ENCODE results near the gene CLN3.

DNA sequence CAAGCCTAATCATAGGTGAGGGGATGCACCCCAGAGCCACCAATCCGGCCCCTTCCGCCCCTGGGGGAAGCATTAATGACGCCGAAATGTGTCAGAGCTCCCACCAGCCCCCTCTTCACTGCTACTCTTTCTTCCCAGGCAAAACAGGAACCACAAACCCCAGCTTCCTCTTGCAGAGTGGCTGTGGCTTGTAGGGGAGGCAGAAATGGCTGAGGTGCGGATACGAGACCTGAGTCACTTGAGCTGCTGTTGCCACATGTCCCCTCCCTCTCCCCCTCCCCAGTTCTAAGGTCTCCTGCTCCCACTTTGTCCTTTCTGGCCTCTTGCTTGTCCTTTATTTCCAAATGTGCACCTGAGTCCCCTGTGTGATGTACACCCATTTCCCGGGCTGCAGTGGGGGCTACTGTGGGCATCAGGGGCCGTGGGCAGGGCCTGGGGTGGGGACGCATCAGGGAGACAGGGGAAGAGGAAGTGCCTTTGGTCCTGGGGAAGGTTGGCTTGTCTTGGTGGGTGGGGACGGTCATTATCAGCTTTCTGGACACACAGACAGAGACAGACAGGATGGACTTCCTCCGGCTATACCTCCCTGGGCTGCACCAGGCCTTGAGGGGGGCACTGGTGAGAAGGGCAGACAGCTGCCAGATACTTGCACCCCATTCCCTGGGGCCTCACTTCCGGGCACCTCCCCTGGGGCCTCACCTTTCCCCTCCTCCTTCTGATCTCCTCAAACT is 2.4 kb upstream of the CLN3 start, which contains the start of gene APOBR:
- TF ChIP-seq FOXA1 (IDR thresholded peaks at IDR 0.05): no peak
- no peak for TF ChIP-seq FOXK2 (IDR thresholded peaks at IDR 0.05)
- TF ChIP-seq FOXM1 (IDR thresholded peaks at IDR 0.05; ENCODE audit: borderline replicate concordance): no peak
- TF ChIP-seq BHLHE40 (IDR thresholded peaks at IDR 0.05; ENCODE audit: borderline replicate concordance): no peak
